H9 (cell line): Measurements from ENCODE around the gene IL12RB1. TPM values are rescaled to one million over a fixed set of nuclear protein-coding genes. Genes with fewer than 3 reads are reported as not detected.

Source experiments
- DNase-seq: peaks from one replicate; pipeline ENCODE4 v3.0.0-alpha.2; 2017
- H2AFZ ChIP-seq: one replicate; pipeline ENCODE4 v1.6.1; 2013; ENCODE audit warnings: mild to moderate bottlenecking, low read length, control low read depth, moderate library complexity
- H2AK5ac ChIP-seq: 2 replicates; pipeline ENCODE4 v1.6.1; 2013; ENCODE audit warnings: low read length, control low read depth, mixed read lengths; ENCODE audit not compliant: insufficient read length
- H2BK120ac ChIP-seq: one replicate; pipeline ENCODE4 v1.6.1; 2013; ENCODE audit warnings: low read depth, mild to moderate bottlenecking, low read length, control low read depth, inconsistent platforms; ENCODE audit not compliant: poor library complexity, severe bottlenecking
- H2BK12ac ChIP-seq: 2 replicates; pipeline ENCODE4 v1.6.1; 2013; ENCODE audit warnings: low read length, control low read depth, mixed read lengths, low read depth; ENCODE audit not compliant: insufficient read length
- H2BK15ac ChIP-seq: 2 replicates; pipeline ENCODE4 v1.6.1; 2013; ENCODE audit warnings: low read depth, low read length, control low read depth
- H2BK20ac ChIP-seq: one replicate; pipeline ENCODE4 v1.6.1; 2013; ENCODE audit warnings: low read depth, mild to moderate bottlenecking, low read length, control low read depth, inconsistent platforms; ENCODE audit not compliant: poor library complexity, severe bottlenecking
- H2BK5ac ChIP-seq: 2 replicates; pipeline ENCODE4 v1.6.1; 2013; ENCODE audit warnings: low read length, control low read depth, mixed read lengths; ENCODE audit not compliant: insufficient read length
- H3K14ac ChIP-seq: 2 replicates; pipeline ENCODE4 v1.6.1; 2013; ENCODE audit warnings: low read length, control low read depth; ENCODE audit not compliant: insufficient read depth
- H3K18ac ChIP-seq: 2 replicates; pipeline ENCODE4 v1.6.1; 2013; ENCODE audit warnings: low read depth, mild to moderate bottlenecking, mixed read lengths, low read length, control low read depth; ENCODE audit not compliant: insufficient read length
- H3K23ac ChIP-seq: 2 replicates; pipeline ENCODE4 v1.6.1; 2013; ENCODE audit warnings: low read length, control low read depth, mixed read lengths, low read depth; ENCODE audit not compliant: insufficient read length
- H3K23me2 ChIP-seq: 2 replicates; pipeline ENCODE4 v1.6.1; 2013; ENCODE audit warnings: low read depth, mild to moderate bottlenecking, mixed read lengths, low read length, control low read depth; ENCODE audit not compliant: insufficient read length, poor library complexity, severe bottlenecking
- H3K27ac ChIP-seq: 2 replicates; pipeline ENCODE4 v1.5.1; 2013; ENCODE audit warnings: low read length, control low read depth, mixed read lengths, low read depth; ENCODE audit not compliant: insufficient read length
- H3K27me3 ChIP-seq: 2 replicates; pipeline ENCODE4 v1.6.1; 2013; ENCODE audit warnings: low read length, control low read depth, inconsistent platforms; ENCODE audit not compliant: insufficient read depth
- H3K4ac ChIP-seq: 2 replicates; pipeline ENCODE4 v1.6.1; 2013; ENCODE audit warnings: low read depth, mild to moderate bottlenecking, control low read depth, inconsistent platforms, low read length, moderate library complexity
- H3K4me1 ChIP-seq: 2 replicates; pipeline ENCODE4 v1.6.1; 2013; ENCODE audit warnings: low read length, control low read depth, inconsistent platforms; ENCODE audit not compliant: insufficient read depth
- H3K4me2 ChIP-seq: 2 replicates; pipeline ENCODE4 v1.6.1; 2013; ENCODE audit warnings: low read length, control low read depth, mixed read lengths; ENCODE audit not compliant: insufficient read length, insufficient read depth
- H3K56ac ChIP-seq: 2 replicates; pipeline ENCODE4 v1.6.1; 2013; ENCODE audit warnings: low read depth, mild to moderate bottlenecking, mixed read lengths, low read length, control low read depth; ENCODE audit not compliant: insufficient read length
- H3K79me1 ChIP-seq: 2 replicates; pipeline ENCODE4 v1.6.1; 2013; ENCODE audit warnings: low read depth, mild to moderate bottlenecking, moderate library complexity, low read length, control low read depth, inconsistent platforms; ENCODE audit not compliant: insufficient read depth, poor library complexity, severe bottlenecking
- H3K79me2 ChIP-seq: 2 replicates; pipeline ENCODE4 v1.6.1; 2013; ENCODE audit warnings: low read length, control low read depth, inconsistent platforms; ENCODE audit not compliant: insufficient read depth
- H3K9ac ChIP-seq: 2 replicates; pipeline ENCODE4 v1.6.1; 2013; ENCODE audit warnings: low read length, control low read depth, mixed read lengths; ENCODE audit not compliant: insufficient read length; ENCODE audit errors: extremely low read depth
- H3K9me3 ChIP-seq: one replicate; pipeline ENCODE4 v1.6.1; 2013; ENCODE audit warnings: low read depth, low read length, inconsistent platforms; ENCODE audit not compliant: control insufficient read depth
- H3T11ph ChIP-seq: one replicate; pipeline ENCODE4 v1.6.1; 2013; ENCODE audit warnings: mild to moderate bottlenecking, low read length, control low read depth, inconsistent platforms
- H4K20me1 ChIP-seq: one replicate; pipeline ENCODE4 v1.6.1; 2013; ENCODE audit not compliant: control insufficient read depth, insufficient read length, insufficient read depth
- H4K5ac ChIP-seq: 2 replicates; pipeline ENCODE4 v1.6.1; 2013; ENCODE audit warnings: low read depth, mild to moderate bottlenecking, mixed read lengths, low read length, control low read depth; ENCODE audit not compliant: insufficient read length
- H4K8ac ChIP-seq: replicated peaks from 2 replicates; pipeline ENCODE4 v1.6.1; 2013; ENCODE audit warnings: low read length, control low read depth, mixed read lengths, low read depth; ENCODE audit not compliant: insufficient read length
- H4K91ac ChIP-seq: 2 replicates; pipeline ENCODE4 v1.6.1; 2013; ENCODE audit warnings: low read depth, mild to moderate bottlenecking, moderate library complexity, mixed read lengths, low read length, control low read depth; ENCODE audit not compliant: insufficient read length
- H3K27ac Mint-ChIP-seq, 3 experiments: 2 replicates in 2 of 3; 3 replicates in 1 of 3; pipeline ENCODE4 v1.8.0; 2020 to 2021; ENCODE audit warnings: mixed read lengths in 3 of 3, mild to moderate bottlenecking in 1 of 3, moderate library complexity in 1 of 3
- H3K27me3 Mint-ChIP-seq: 2 replicates; pipeline ENCODE4 v1.8.0; 2021; ENCODE audit warnings: low read depth, mild to moderate bottlenecking, moderate library complexity, mixed read lengths
- H3K36me3 Mint-ChIP-seq, 3 experiments: 2 replicates in 2 of 3; 3 replicates in 1 of 3; pipeline ENCODE4 v1.8.0; 2020 to 2021; ENCODE audit warnings: low read depth in 3 of 3, mixed read lengths in 3 of 3; ENCODE audit not compliant: insufficient read depth in 1 of 3
- H3K4me1 Mint-ChIP-seq, 2 experiments: 2 replicates each; pipeline ENCODE4 v1.8.0; 2020; ENCODE audit warnings: mixed read lengths in 2 of 2
- H3K4me3 Mint-ChIP-seq, 2 experiments: 2 replicates in 1 of 2; 3 replicates in 1 of 2; pipeline ENCODE4 v1.8.0; 2020 to 2021; ENCODE audit warnings: mild to moderate bottlenecking in 2 of 2, mixed read lengths in 2 of 2, moderate library complexity in 1 of 2
- H3K9me3 Mint-ChIP-seq, 2 experiments: 2 replicates in 1 of 2; 3 replicates in 1 of 2; pipeline ENCODE4 v1.8.0; 2020; ENCODE audit warnings: mild to moderate bottlenecking in 2 of 2, mixed read lengths in 2 of 2, moderate library complexity in 1 of 2
- WGBS: extraction: QIAGEN DNeasy Blood & Tissue Kit; methylation state at CpG from one replicate; pipeline ENCODE4 v1.1.7; 2013; ENCODE audit warnings: missing lambda C conversion rate, low lambda C conversion rate, mixed read lengths; ENCODE audit not compliant: insufficient read length; ENCODE audit errors: extremely low coverage; 5-methylcytosine and 5-hydroxymethylcytosine counted together
- total RNA-seq: library from RNA; stranded (reverse); gene quantifications from 2 replicates; pipeline ENCODE4 v1.2.1, GENCODE V29; 2021
- TF ChIP-seq, protein P1 (sequence below): fragments of 200-600 bp; sonication (generic); conservative IDR thresholded peaks from 3 replicates; pipeline ENCODE4 v1.8.0; 2021; ENCODE audit warnings: antibody characterized with exemption, mild to moderate bottlenecking

IL12RB1 gene
- total RNA-seq, 1 experiment from 2014 or later, result not detected

DNA sequence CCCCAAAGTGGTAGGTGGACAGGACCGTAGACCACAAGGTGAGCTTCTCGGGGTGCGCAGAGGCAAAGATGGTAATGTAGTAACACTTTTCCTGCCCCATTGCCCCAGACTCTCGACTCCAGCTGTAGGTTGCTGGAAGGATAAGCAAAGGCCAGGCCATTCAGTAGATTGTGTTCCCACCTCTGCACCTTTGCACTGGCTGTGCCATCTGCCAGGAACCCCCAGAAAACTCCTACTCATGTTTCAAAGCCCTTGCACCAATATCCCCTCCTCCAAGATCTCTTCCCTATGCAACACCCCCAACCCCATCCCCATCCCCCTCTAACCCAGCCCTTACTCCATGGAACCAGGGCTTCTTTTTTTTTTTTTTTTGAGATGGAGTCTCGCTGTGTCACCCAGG is 18.3 kb downstream of the IL12RB1 start:
- H3K56ac ChIP-seq, result no peak overlapping the region
- Mint-ChIP-seq H3K4me1 (peaks cover 0 to 5% of the 10 kb centered on the region in 2 experiments; a peak in 2 of 4 replicates), H3K4me3 (no peak overlapping the region), H3K27me3 (peaks cover 7% of the 10 kb centered on the region), H3K9me3 (peaks cover 0 to 2% of the 10 kb centered on the region in 2 experiments; a peak in 2 of 5 replicates), H3K36me3 (no peaks in the 10 kb centered on the region), H3K27ac (0 out of 7 replicates have a peak overlapping the region, but pooled peaks of 1 of the 3 experiments have one; percentile 62)
- H2BK120ac ChIP-seq, result no peak overlapping the region
- H3K4me1 ChIP-seq, result no peaks in the 10 kb centered on the region
- no peaks in the 10 kb centered on the region for H3K79me2 ChIP-seq
- no peak for DNase-seq
- H3T11ph ChIP-seq, result no peak overlapping the region
- H2BK15ac ChIP-seq, result no peak overlapping the region
- no peak overlapping the region for H2BK12ac ChIP-seq
- H3K9me3 ChIP-seq, result no peaks in the 10 kb centered on the region
- H3K14ac ChIP-seq, result no peak overlapping the region
- H3K4ac ChIP-seq, result no peak overlapping the region
- no peak overlapping the region for H4K8ac ChIP-seq
- H2BK20ac ChIP-seq, result no peak overlapping the region
- no peak overlapping the region for H3K9ac ChIP-seq
- H3K23me2 ChIP-seq, result no peaks in the 10 kb centered on the region
- H3K4me2 ChIP-seq, result no peak overlapping the region
- no peak overlapping the region for H2AFZ ChIP-seq
- H3K23ac ChIP-seq, result no peak overlapping the region
- no peak overlapping the region for H2BK5ac ChIP-seq
- no peaks in the 10 kb centered on the region for H3K79me1 ChIP-seq
- H3K18ac ChIP-seq, result no peak overlapping the region
- no peak overlapping the region for H4K5ac ChIP-seq
- H3K27me3 ChIP-seq, result no peaks in the 10 kb centered on the region
- H3K27ac ChIP-seq, result no peak overlapping the region
- TF ChIP-seq, protein P1, sequence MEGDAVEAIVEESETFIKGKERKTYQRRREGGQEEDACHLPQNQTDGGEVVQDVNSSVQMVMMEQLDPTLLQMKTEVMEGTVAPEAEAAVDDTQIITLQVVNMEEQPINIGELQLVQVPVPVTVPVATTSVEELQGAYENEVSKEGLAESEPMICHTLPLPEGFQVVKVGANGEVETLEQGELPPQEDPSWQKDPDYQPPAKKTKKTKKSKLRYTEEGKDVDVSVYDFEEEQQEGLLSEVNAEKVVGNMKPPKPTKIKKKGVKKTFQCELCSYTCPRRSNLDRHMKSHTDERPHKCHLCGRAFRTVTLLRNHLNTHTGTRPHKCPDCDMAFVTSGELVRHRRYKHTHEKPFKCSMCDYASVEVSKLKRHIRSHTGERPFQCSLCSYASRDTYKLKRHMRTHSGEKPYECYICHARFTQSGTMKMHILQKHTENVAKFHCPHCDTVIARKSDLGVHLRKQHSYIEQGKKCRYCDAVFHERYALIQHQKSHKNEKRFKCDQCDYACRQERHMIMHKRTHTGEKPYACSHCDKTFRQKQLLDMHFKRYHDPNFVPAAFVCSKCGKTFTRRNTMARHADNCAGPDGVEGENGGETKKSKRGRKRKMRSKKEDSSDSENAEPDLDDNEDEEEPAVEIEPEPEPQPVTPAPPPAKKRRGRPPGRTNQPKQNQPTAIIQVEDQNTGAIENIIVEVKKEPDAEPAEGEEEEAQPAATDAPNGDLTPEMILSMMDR, result no peak
- H4K91ac ChIP-seq, result no peak overlapping the region
- no peaks in the 10 kb centered on the region for H4K20me1 ChIP-seq
- no CpG with 5 or more reads among the region's 5 CpGs for WGBS
- no peak overlapping the region for H2AK5ac ChIP-seq
